Activated T-cell treated with anti-CD3 and anti-CD28 coated beads, Interleukin-2, amount 50 U/mL, for 48 hours (primary cell): ENCODE results near the gene ARPC5L.
A peak's percentile ranks its signal among the peaks of the same experiment; 100 is the strongest.
"Not testable (repeated sequence)": the region's sequence is repeated elsewhere in the genome, so short reads cannot be mapped to it uniquely, and the experiment has no call there.

Experiments used
- DNase-seq, 2 experiments: peaks; one replicate each; pipeline ENCODE4 v3.0.0-alpha.2; 2020

ARPC5L gene

GRCh38 chr9:124861342-124862229 is at the start of gene ARPC5L, which contains the start of gene RPL35:
TSS of gene ARPC5L (plus strand) at chr9:124862130. CDS start at chr9:124869291, 7,161 bp downstream.
TSS of gene RPL35 (minus strand) at chr9:124861957. CDS start at chr9:124861912, 45 bp downstream.
- peak; percentile 95 to 97 for DNase-seq

DNA sequence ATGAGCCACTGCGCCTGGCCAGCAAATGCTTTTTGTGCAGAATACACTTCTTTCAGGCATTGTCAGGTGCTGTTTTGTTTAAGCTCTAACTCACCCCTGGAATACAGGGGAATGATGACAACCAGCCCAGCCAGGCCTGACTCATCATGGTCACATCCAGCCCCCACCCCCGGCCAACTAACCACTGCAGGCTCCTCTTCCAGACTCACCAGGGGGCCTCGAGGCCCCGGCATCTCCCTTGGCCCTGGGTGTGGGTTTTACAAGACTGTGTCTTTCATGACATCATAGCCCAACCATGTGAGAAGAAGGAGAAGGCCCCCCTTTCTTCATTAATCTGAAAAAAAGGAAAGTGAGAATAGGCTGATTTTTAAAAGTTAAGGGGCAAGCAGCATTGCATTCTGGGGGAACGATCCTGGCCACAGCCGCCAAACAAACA is 49.5 kb upstream of the ARPC5L start:
- peak in 1 of 2 experiments; percentile 29 for DNase-seq

DNA sequence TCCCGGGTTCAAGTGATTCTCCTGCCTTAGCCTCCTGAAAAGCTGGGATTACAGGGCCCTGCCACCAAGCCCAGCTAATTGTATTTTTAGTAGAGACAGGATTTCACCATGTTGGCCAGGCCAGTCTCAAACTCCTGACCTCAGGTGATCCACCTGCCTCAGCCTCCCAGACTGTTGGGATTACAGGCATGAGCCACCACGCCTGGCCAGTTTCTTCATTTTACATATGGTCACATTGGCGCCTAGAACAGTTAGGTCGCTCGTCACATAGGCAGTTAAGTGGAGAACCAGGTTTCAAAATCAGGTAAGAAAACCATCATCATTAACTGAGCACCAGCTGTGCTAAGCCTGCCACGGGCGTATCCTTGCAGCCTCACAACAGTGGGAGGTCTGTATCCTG is 48.9 kb upstream of the ARPC5L start:
- no peak for DNase-seq

DNA sequence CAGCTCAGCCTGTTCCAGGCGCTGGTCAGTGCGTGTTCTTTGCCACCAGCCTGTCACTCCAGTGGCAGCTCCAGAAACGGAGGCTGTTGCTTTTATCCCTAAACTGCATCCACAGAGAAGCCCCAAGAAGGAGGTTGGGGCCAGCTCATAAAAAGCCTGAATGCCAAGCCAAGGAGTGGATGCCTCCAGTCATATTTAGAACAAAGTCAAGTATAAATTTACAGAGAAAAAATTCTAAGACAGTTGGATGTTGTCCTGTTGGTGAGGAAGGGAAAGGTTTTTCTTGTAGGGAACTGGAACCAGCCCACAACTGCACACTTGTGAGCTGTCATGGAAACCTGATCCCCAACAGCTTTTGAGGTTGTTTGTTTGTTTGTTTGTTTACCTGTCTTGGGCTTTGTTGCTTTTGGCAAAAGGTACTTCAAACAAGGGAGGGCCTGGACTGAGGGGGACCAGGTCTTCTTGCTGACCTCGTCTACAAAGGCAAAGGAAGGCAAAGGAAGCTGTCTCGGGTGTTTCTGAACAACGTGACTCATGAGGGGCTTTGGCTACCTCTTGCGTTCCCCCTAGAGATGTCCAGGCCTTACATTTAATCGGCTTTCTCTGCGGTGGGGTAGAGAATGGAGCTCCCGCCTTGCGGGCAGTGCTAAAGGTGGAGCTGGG is 48.3 kb upstream of the ARPC5L start:
- no peak for DNase-seq

- no peak for DNase-seq
These were observed 47.8 kb upstream of the ARPC5L start for GRCh38 chr9:124814164-124814535.

GRCh38 chr9:124815601-124816000 is 46.3 kb upstream of the ARPC5L start:
- no peak for DNase-seq

- peak; percentile 23 to 36 for DNase-seq
These were observed 43.3 kb upstream of the ARPC5L start for GRCh38 chr9:124818431-124819281.

DNA sequence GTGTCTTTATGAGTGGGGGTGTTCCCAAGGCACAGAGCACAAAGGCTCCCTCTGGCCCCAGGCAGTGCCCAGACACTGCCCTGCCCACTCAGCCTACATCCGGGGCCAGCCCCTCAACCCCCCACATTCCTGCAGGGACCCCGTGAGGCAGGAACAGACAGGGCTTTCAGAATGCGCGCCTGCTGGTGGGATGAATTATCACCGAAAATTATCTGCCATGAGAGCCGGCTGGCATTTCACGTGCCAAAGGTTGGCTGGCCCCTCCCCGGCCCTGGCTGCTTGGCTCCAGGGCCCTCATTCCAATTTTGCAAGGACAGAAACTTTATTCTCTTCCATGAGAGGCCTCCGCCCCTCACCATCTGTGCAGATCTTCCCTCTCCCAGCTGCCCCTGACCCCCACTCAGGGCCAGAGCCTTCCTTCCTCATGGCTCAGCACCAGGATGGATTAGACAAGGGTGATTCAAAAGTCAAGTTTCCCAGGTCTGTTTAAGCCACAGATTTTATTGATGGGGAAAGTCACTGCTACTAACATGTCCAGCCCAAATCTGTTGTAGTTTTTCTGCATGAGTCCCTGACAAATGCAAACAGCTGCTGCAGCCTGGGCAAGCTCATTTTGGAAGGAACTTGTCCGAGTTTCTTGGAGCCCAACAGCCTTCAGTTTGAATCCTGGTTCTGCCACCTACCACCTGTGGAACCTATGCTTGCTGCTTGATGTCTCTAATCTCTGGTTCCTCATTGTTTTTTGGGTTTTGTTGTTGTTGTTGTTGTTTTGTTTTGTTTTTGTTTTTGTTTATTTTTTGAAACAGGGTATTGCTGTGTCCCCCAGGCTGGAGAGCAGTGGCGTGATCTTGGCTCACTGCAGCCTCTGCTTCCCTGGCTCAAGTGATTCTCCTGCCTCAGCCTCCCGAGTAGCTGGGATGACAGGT is 41.0 kb upstream of the ARPC5L start:
- no peak for DNase-seq

- no peak for DNase-seq
These were observed 33.2 kb upstream of the ARPC5L start for GRCh38 chr9:124828489-124829333.

GRCh38 chr9:124829334-124829669 is 32.6 kb upstream of the ARPC5L start:
- DNase-seq = no peak

DNA sequence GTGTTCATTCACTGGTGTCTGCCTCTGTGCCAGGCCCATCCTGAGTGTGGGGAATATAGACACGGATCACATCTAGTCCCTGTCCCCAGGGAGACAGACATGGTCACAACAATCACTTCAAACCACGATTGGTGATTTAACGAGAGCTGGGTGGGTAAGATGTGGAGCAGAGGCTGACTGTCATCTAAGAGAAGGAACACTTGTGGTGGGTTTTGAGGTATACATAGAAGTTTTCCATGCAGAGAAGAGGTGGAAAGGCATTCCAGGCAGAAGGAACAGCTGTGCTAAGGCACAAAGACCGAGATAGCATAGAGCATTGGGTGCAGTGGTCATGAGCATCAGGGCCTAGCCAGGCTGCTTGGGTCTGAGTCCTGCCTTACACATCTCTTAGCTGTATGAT is 31.3 kb upstream of the ARPC5L start:
- no peak for DNase-seq

DNA sequence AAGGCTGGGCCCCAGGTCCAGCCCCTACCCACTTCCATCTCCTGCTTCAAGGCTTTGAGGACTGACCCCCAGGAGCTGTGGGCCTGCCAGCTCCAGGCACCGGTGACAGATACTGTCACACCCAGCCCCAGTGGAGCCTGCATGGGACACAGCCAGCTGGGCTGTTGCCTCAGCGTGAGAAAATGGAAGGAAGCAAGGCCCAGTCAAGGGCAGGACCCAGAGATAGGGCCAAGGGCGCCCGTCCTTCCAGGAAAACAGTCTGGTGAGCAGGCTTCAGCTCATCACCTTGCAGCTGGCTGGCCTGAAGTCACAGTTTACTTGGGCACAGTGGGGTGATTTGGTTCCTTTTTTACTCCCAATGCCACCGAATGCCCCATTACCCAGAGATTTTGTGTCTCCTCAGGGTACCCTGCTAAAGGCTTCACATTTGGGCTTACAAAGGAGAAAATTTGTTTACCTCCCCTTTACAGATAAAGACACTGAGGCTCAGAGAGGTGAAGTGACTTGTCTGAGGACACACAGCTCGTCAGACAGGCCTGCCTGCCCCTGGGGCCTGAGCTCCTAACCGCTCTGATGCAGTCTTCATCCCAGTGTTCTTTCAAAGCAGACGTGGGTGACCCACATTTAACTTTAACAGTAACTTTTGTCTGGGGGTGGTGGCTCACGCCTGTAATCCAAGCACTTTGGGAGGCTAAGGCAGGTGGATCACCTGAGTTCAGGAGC is 30.1 kb upstream of the ARPC5L start:
- DNase-seq = no peak

GRCh38 chr9:124834591-124834990 is 27.3 kb upstream of the ARPC5L start:
- no peak for DNase-seq

GRCh38 chr9:124835026-124835557 is 26.8 kb upstream of the ARPC5L start:
- DNase-seq = no peak

GRCh38 chr9:124838132-124838531 is 23.8 kb upstream of the ARPC5L start:
- DNase-seq = not testable (repeated sequence)

DNA sequence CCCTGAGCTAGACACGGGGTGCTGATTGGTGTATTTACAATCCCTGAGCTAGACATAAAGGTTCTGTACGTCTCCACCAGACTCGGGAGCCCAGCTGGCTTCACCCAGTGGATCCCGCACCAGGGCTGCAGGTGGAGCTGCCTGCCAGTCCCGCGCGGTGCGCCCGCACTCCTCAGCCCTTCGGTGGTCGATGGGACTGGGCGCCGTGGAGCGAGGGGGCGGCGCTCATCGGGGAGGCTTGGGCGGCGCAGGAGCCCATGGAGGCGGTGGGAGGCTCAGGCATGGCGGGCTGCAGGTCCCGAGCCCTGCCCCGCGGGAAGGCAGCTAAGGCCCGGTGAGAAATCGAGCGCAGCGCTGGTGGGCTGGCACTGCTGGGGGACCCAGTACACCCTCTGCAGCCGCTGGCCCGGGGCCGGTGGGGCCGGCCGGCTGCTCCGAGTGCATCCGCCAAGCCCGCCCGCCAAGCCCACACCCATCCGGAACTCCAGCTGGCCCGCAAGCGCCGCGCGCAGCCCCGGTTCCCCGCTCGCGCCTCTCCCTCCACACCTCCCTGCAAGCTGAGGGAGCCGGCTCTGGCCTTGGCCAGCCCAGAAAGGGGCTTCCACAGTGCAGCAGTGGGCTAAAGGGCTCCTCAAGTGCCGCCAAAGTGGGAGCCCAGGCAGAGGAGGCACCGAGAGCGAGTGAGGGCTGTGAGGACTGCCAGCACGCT is 23.2 kb upstream of the ARPC5L start:
- DNase-seq = not testable (repeated sequence)

GRCh38 chr9:124839612-124840299 is 22.2 kb upstream of the ARPC5L start:
- no peak for DNase-seq

DNA sequence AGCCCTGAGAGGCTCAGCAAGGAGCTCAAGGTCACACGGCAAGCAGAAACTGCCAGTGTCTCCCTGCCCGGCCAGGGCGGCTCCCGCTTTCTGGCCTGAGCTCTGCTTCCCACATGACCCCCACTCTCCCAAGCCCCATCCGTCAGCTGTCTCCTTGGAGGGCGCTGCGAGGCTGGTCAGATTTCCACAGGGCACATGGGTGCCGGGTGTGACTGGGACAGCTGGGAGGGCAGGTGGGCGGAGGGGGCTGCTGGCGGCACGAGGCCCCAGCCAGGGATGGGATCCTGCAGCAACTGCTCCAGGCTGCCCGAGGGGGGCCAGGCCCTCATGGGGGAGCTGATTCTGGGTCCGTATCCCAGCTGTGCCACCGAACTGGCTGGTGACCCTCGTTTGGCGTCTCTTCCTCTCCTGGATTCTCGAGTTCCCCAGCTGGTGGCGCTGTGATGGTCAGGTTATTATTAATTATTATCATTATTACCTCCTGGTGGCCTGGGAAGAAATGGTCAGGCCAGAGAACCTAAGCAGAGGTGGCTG is 21.6 kb upstream of the ARPC5L start:
- DNase-seq = no peak
